ENCODE measurements around the gene MYO1E.
"Not testable (repeated sequence)": the region's sequence is repeated elsewhere in the genome, so short reads cannot be mapped to it uniquely, and the experiment has no call there.

The MYO1E gene

GRCh38 chr15:59290295-59291212 lies 82.1 kb downstream of the MYO1E start:
- no peak for DNase-seq

- no peak for DNase-seq
These were observed 83.1 kb downstream of the MYO1E start for GRCh38 chr15:59289574-59289973.

GRCh38 chr15:59283717-59284391 lies 88.8 kb downstream of the MYO1E start:
- no peak for DNase-seq

GRCh38 chr15:59282515-59283337 lies 89.9 kb downstream of the MYO1E start:
- DNase-seq, result no peak

- no peak for DNase-seq
These were observed 91.0 kb downstream of the MYO1E start for GRCh38 chr15:59281699-59282098.

GRCh38 chr15:59280855-59281254 lies 91.8 kb downstream of the MYO1E start:
- DNase-seq, result no peak

- not testable (repeated sequence) for DNase-seq
These were observed 92.4 kb downstream of the MYO1E start for GRCh38 chr15:59280292-59280691.

GRCh38 chr15:59279023-59279422 lies 93.6 kb downstream of the MYO1E start:
- no peak for DNase-seq

- DNase-seq, result no peak
These were observed 94.6 kb downstream of the MYO1E start for GRCh38 chr15:59278120-59278519.

GRCh38 chr15:59276225-59277178 lies 96.2 kb downstream of the MYO1E start:
- no peak for DNase-seq

- DNase-seq, result peak in 1 of 5 donors; percentile 57
These were observed 98.3 kb downstream of the MYO1E start for GRCh38 chr15:59274126-59274970.

- DNase-seq, result no peak
These were observed 99.4 kb downstream of the MYO1E start for GRCh38 chr15:59273234-59273633.

- no peak for DNase-seq
These were observed 101.0 kb downstream of the MYO1E start for GRCh38 chr15:59271595-59272201.

- no peak for DNase-seq
These were observed 103.7 kb downstream of the MYO1E start for GRCh38 chr15:59268852-59269407.

GRCh38 chr15:59268168-59268851 lies 104.4 kb downstream of the MYO1E start:
- no peak for DNase-seq

GRCh38 chr15:59266028-59266427 lies 106.6 kb downstream of the MYO1E start:
- DNase-seq, result no peak

- no peak for DNase-seq
These were observed 110.4 kb downstream of the MYO1E start for GRCh38 chr15:59262316-59262715.

- no peak for DNase-seq
These were observed 112.6 kb downstream of the MYO1E start for GRCh38 chr15:59260090-59260489.

- no peak for DNase-seq
These were observed 113.3 kb downstream of the MYO1E start for GRCh38 chr15:59259137-59259943.

All from T-helper 1 cell (primary cell).